ENCODE measurements around the gene ANKRD13D.
"Not testable (repeated sequence)": the region's sequence is repeated elsewhere in the genome, so short reads cannot be mapped to it uniquely, and the experiment has no call there.

The ANKRD13D gene

DNA sequence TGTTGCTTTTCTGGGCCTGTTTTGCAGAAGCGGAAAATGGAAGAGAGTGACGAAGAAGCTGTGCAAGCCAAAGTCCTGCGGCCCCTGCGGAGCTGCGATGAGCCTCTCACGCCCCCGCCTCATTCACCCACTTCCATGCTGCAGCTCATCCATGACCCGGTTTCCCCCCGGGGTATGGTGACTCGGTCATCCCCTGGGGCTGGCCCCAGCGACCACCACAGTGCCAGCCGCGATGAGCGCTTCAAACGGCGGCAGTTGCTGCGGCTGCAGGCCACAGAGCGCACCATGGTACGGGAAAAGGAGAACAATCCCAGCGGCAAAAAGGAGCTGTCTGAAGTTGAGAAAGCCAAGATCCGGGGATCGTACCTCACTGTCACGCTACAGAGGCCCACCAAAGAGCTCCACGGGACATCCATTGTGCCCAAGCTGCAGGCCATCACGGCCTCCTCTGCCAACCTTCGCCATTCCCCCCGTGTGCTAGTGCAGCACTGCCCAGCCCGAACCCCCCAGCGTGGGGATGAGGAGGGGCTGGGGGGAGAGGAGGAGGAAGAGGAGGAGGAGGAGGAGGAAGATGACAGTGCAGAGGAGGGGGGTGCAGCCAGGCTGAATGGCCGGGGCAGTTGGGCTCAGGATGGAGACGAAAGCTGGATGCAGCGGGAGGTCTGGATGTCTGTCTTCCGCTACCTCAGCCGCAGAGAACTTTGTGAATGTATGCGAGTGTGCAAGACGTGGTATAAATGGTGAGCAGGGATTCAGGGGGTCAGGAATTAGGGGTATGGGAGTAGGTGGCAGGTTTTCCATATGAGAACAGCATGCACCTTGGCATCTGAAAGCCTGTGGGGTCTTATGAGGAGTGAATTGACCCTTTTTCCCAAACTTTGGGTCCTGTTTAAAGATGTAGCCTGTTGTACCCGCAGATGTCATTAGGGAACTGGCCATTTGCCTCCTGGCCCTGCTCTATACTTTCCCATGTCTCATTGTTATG is 38.8 kb upstream of the ANKRD13D start:
- DNase-seq (ENCODE audit: insufficient read length, low spot score): no peak
- FAIRE-seq: no peak
- TF ChIP-seq POU2F2 (IDR thresholded peaks at IDR 0.05; ENCODE audit: low read depth, low read length) (no peak), POLR2AphosphoS5 (IDR thresholded peaks at IDR 0.05; ENCODE audit: low read depth, low read length) (peak; percentile 69; the same call in 1 of the 2 replicates), TAF1 (IDR thresholded peaks at IDR 0.05; ENCODE audit: low read depth, low read length) (no peak), SPI1 (IDR thresholded peaks at IDR 0.05; ENCODE audit: low read depth, low read length) (no peak), PAX5 (IDR thresholded peaks at IDR 0.05; ENCODE audit: insufficient read depth, low read length, severe bottlenecking) (no peak), POLR2A (IDR thresholded peaks at IDR 0.05; ENCODE audit: low read depth, low read length) (no peak)

DNA sequence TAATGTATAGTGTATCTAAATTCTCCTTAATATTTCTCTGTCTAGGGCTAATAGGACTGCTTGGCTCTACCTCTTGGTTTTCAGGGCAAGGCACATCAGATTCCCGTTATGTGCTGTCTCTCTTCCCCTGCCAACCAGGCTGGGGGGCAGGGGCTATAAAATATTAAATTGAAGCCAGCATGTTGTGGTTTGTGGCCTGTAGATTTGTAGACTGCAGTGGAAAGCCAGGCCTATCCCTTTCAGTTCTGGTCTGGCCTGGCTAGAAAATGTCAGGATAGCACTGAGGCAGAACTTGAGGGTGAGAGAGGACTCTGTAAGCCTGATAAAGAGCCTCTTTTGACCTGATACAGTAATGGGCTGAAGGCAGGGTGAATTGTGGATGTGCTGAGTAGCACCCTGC is 37.3 kb upstream of the ANKRD13D start:
- DNase-seq (ENCODE audit: insufficient read length, low spot score): no peak
- no peak for TF ChIP-seq POU2F2 (IDR thresholded peaks at IDR 0.05; ENCODE audit: low read depth, low read length)
- TF ChIP-seq TAF1 (IDR thresholded peaks at IDR 0.05; ENCODE audit: low read depth, low read length): no peak
- TF ChIP-seq SPI1 (IDR thresholded peaks at IDR 0.05; ENCODE audit: low read depth, low read length): no peak
- TF ChIP-seq POLR2A (IDR thresholded peaks at IDR 0.05; ENCODE audit: low read depth, low read length): peak; percentile 62
- TF ChIP-seq PAX5 (IDR thresholded peaks at IDR 0.05; ENCODE audit: insufficient read depth, low read length, severe bottlenecking): no peak
- no peak for TF ChIP-seq POLR2AphosphoS5 (IDR thresholded peaks at IDR 0.05; ENCODE audit: low read depth, low read length)
- FAIRE-seq: no peak

DNA sequence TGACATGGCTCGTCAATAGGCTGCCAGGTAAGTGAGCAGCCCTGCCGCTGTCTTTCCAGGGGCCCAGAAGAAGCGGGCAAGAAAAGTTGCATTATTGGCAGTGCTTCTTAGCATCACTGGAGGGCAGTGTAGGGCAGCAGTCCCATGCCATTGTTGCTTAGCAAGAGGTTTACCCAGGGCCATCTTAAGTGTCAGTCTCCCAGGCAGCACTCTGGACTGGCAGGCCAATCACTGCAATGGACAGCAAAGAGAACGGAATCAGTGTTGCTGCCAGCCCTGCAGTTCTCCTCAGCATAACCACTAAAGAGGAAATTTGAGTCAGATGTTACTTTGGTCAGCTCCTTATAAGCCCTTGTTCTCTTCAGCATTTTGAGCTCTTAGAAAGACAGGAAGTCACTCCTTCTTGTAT is 36.3 kb upstream of the ANKRD13D start:
- DNase-seq (ENCODE audit: insufficient read length, low spot score) (no peak), FAIRE-seq (no peak)
- TF ChIP-seq PAX5 (IDR thresholded peaks at IDR 0.05; ENCODE audit: insufficient read depth, low read length, severe bottlenecking) (no peak), POU2F2 (IDR thresholded peaks at IDR 0.05; ENCODE audit: low read depth, low read length) (no peak)

DNA sequence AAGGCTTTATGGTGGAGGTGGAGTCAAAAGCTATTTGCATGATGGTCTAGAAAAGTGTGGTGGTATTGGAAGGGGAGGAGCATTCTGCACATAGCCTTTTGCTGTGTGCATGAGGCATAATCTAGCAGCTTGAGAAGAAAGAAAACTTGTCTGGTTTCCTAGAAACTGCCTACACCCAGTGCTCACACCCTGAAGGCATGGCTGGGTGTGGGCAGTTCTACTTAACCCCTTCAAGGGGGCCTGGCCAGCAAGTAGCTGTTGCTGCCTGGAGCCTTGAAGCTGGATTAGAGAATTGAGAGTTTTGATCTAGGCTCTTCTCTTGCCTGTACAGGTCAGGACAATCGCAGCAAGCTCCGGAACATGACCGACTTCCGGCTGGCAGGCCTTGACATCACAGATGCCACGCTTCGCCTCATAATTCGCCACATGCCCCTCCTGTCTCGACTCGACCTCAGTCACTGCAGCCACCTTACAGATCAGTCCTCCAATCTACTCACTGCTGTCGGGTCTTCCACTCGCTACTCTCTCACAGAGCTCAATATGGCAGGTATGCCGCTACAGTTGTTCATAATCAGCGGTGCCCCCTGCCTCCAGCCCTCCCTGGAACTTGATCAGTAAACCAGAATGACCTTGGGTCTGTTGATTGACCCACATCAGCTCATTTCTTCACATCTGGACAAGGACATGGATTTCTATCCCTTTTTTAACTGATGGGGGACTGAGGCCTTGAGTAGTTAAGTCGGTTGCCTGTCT is 35.1 kb upstream of the ANKRD13D start:
- DNase-seq (ENCODE audit: insufficient read length, low spot score) (no peak), FAIRE-seq (no peak)
- no peak for TF ChIP-seq TAF1 (IDR thresholded peaks at IDR 0.05; ENCODE audit: low read depth, low read length)

DNA sequence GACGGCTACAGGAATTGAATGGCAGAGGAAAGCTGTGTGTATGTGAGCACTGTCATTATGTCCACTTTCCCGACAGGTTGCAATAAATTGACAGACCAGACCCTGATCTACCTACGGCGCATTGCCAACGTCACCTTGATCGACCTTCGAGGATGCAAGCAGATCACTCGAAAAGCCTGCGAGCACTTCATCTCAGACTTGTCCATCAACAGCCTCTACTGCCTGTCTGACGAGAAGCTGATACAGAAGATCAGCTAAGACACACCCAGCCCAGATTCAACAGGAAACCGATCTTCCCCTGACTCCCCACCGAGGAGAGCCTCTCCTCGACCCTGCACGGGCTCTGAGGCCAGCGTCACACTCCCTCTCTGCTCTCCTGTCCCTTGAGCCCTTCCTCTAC is 34.3 kb upstream of the ANKRD13D start:
- DNase-seq (ENCODE audit: insufficient read length, low spot score) (no peak), FAIRE-seq (no peak)
- no peak for TF ChIP-seq TAF1 (IDR thresholded peaks at IDR 0.05; ENCODE audit: low read depth, low read length)
- TF ChIP-seq POU2F2 (IDR thresholded peaks at IDR 0.05; ENCODE audit: low read depth, low read length): no peak
- no peak for TF ChIP-seq SPI1 (IDR thresholded peaks at IDR 0.05; ENCODE audit: low read depth, low read length)
- no peak for TF ChIP-seq POLR2AphosphoS5 (IDR thresholded peaks at IDR 0.05; ENCODE audit: low read depth, low read length)
- no peak for TF ChIP-seq PAX5 (IDR thresholded peaks at IDR 0.05; ENCODE audit: insufficient read depth, low read length, severe bottlenecking)
- TF ChIP-seq POLR2A (IDR thresholded peaks at IDR 0.05; ENCODE audit: low read depth, low read length): no peak

DNA sequence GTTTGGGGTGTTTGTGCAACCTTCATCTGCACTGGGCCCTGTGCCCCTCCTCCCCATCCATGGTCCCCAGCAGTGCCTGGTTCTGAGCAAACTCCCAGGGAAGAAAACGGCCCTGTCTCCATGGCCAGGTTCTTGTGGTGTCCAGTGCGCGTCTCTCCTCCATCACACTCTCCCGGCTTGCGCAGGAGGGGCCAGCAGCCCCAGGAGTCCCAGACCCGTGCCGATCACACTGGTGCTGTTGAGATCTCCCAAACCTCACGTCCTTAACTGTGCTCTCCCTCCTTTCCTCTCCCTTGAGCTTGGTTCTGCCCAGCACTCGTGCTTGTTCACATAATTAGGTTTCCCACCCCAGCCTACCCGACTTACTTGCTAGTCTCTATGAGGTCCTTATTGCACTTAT is 33.8 kb upstream of the ANKRD13D start:
- DNase-seq (ENCODE audit: insufficient read length, low spot score) (no peak), FAIRE-seq (no peak)
- no peak for TF ChIP-seq PAX5 (IDR thresholded peaks at IDR 0.05; ENCODE audit: insufficient read depth, low read length, severe bottlenecking)
- TF ChIP-seq TAF1 (IDR thresholded peaks at IDR 0.05; ENCODE audit: low read depth, low read length): no peak
- TF ChIP-seq POLR2AphosphoS5 (IDR thresholded peaks at IDR 0.05; ENCODE audit: low read depth, low read length): 0 out of 2 replicates have a peak, but pooled peaks have one; percentile 19
- TF ChIP-seq POU2F2 (IDR thresholded peaks at IDR 0.05; ENCODE audit: low read depth, low read length): no peak
- 0 out of 2 replicates have a peak, but pooled peaks have one; percentile 16 for TF ChIP-seq POLR2A (IDR thresholded peaks at IDR 0.05; ENCODE audit: low read depth, low read length)
- no peak for TF ChIP-seq SPI1 (IDR thresholded peaks at IDR 0.05; ENCODE audit: low read depth, low read length)

DNA sequence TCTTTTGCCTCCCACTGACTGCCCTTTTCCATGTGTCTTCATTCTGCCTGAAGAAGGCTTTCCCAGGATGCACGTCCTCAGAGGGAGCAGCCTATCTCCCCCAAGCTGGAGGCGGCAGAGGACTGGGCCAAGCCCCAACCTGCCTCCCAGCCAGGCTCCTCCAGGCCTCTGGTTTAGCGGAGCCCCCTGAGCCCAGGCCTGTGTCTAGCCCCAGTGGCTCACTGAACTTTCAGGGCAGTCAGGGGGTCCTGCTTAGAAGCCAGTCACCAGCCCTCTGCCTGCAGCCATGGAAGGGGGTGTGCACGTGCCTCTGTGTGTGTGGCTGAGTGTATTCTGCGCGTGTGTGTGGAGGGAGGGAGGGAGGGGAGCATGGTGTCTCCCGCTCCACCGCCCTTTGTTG is 33.2 kb upstream of the ANKRD13D start:
- no peak for FAIRE-seq
- no peak for TF ChIP-seq TAF1 (IDR thresholded peaks at IDR 0.05; ENCODE audit: low read depth, low read length)
- TF ChIP-seq POLR2AphosphoS5 (IDR thresholded peaks at IDR 0.05; ENCODE audit: low read depth, low read length): no peak
- no peak for TF ChIP-seq PAX5 (IDR thresholded peaks at IDR 0.05; ENCODE audit: insufficient read depth, low read length, severe bottlenecking)
- no peak for TF ChIP-seq POU2F2 (IDR thresholded peaks at IDR 0.05; ENCODE audit: low read depth, low read length)
- no peak for TF ChIP-seq SPI1 (IDR thresholded peaks at IDR 0.05; ENCODE audit: low read depth, low read length)
- no peak for DNase-seq (ENCODE audit: insufficient read length, low spot score)

DNA sequence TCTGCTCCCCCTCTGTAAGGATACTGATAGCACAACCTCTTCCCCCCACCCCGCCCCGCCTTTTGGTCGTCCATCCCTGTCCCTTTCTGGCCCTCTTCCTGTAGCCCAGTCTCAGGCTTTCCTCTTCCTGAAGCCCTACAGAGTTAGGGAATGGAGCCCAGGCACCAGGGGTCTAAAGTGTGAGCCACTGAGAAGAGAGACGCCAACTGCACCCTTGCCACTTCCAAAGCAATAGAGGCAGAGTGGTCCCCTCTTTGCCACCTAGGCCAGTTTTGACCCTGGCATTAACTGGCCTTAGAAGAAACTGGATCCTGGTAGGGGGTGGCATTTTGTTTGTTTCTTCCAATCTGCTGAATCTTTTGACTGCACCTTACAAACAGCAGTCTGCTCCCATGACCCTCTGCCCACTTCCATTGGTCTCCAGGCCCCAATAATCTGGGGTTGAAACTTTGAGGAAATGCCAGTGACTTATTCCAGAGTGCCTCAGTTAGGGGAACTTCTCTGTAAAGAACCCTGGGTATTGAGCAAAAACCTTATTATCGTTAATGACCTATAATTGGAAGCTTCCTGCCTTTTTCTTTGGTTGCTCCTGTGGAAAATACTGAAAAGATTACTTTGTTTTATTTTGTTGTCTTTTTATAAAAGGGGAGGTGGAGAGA is 32.5 kb upstream of the ANKRD13D start:
- DNase-seq (ENCODE audit: insufficient read length, low spot score): no peak
- TF ChIP-seq TAF1 (IDR thresholded peaks at IDR 0.05; ENCODE audit: low read depth, low read length) (no peak), POLR2AphosphoS5 (IDR thresholded peaks at IDR 0.05; ENCODE audit: low read depth, low read length) (peak; percentile 62; the same call in 1 of the 2 replicates)
- FAIRE-seq: no peak

DNA sequence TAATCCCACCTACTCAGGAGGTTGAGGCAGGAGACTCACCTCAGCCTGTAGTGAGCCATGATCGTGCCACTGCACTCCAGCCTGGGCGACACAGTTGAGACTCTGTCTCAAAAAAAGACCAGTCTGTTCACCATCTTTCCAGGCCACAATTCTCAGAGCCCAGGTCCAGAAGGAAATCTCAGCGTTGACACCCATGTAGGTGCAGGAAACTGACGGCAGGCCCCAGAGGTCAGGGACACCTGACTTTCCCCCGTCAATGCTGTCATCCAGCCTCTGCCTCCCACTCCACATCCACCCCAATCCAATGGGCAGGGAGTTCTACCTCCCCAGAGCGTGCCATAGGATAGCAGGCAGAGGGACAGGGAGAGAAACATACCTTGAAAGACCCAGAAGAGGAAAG is 28.7 kb upstream of the ANKRD13D start:
- FAIRE-seq: no peak
- no peak for DNase-seq (ENCODE audit: insufficient read length, low spot score)
- TF ChIP-seq POLR2AphosphoS5 (IDR thresholded peaks at IDR 0.05; ENCODE audit: low read depth, low read length) (no peak), SPI1 (IDR thresholded peaks at IDR 0.05; ENCODE audit: low read depth, low read length) (no peak), TAF1 (IDR thresholded peaks at IDR 0.05; ENCODE audit: low read depth, low read length) (no peak), PAX5 (IDR thresholded peaks at IDR 0.05; ENCODE audit: insufficient read depth, low read length, severe bottlenecking) (no peak), POLR2A (IDR thresholded peaks at IDR 0.05; ENCODE audit: low read depth, low read length) (no peak), POU2F2 (IDR thresholded peaks at IDR 0.05; ENCODE audit: low read depth, low read length) (no peak)

DNA sequence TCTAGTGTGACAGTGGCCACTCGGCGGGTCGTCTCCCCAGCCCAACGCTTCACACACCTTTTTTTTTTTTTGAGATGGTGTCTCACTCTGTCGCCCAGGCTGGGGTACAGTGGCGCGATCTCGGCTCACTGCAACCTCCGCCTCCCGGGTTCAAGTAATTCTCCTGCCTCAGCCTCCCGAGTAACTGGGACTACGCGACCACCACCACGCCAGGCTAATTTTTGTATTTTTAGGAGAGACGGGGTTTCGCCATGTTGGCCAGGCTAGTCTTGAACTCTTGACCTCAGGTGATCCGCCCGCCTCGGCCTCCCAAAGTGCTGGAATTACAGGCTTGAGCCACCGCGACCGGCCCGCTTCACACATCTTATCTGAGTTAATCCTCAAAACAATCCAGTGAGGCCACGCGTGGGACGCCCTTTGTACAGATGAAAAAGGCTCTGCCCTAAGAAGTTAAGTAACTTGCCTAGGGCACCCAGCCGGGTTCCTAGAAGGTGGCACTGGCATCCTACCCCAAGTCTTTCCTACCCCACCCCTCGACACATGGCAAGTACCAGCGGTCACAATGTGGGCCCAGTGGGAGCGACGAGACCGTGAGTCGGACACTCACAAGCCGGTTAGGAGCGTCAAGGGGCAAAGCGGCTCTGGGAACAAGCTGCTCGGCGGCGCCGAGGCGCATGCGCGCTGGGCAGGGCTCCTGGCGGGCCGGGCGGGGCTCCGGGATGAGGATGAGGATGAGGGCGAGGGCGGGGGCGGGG is 28.0 kb upstream of the ANKRD13D start:
- not testable (repeated sequence) for DNase-seq (ENCODE audit: insufficient read length, low spot score)

More for the DNA sequence above, 28.0 kb upstream of the ANKRD13D start:
- peak; percentile 59 for FAIRE-seq

Data from GM12891 (cell line).